Smooth muscle cell (in vitro differentiated cells): ENCODE results near the gene PQBP1. TPM values are rescaled to one million over a fixed set of nuclear protein-coding genes. Genes with fewer than 3 reads are reported as not detected.

Experiments
- DNase-seq: peaks from one replicate; lab custom pipeline; 2025; ENCODE audit not compliant: unreplicated experiment; lab: John Stamatoyannopoulos, UW
- H2AFZ ChIP-seq: fragments of 200-600 bp; sonication (generic); 2 replicates; pipeline ENCODE4 v1.6.0; 2016; ENCODE audit warnings: antibody characterized with exemption, low read depth, mild to moderate bottlenecking
- H3F3A ChIP-seq: fragments of 200-600 bp; sonication (generic); 2 replicates; pipeline ENCODE4 v1.6.0; 2017; ENCODE audit warnings: antibody characterized with exemption, low read depth
- H3K27ac ChIP-seq: fragments of 200-600 bp; sonication (generic); 2 replicates; pipeline ENCODE4 v1.5.1; 2016; ENCODE audit warnings: low read depth, mild to moderate bottlenecking
- H3K27me3 ChIP-seq: fragments of 200-600 bp; sonication (generic); 2 replicates; pipeline ENCODE4 v1.6.1; 2016; ENCODE audit warnings: low read depth, mild to moderate bottlenecking
- H3K36me3 ChIP-seq: fragments of 200-600 bp; sonication (generic); 2 replicates; pipeline ENCODE4 v1.5.1; 2016; ENCODE audit warnings: low read depth
- H3K4me1 ChIP-seq: fragments of 200-600 bp; sonication (generic); 2 replicates; pipeline ENCODE4 v1.5.1; 2016; ENCODE audit warnings: low read depth
- H3K4me2 ChIP-seq: fragments of 200-600 bp; sonication (generic); 2 replicates; pipeline ENCODE4 v1.6.0; 2016; ENCODE audit warnings: mild to moderate bottlenecking
- H3K4me3 ChIP-seq: fragments of 200-600 bp; sonication (generic); 2 replicates; pipeline ENCODE4 v1.5.1; 2016; ENCODE audit warnings: mild to moderate bottlenecking
- H3K79me2 ChIP-seq: fragments of 200-600 bp; sonication (generic); 2 replicates; pipeline ENCODE4 v1.6.0; 2016; ENCODE audit warnings: low read depth, mild to moderate bottlenecking
- H3K9ac ChIP-seq: fragments of 200-600 bp; sonication (generic); 2 replicates; pipeline ENCODE4 v1.6.0; 2016; ENCODE audit warnings: low read depth
- H3K9me3 ChIP-seq: fragments of 200-600 bp; sonication (generic); replicated peaks from 2 replicates; pipeline ENCODE4 v1.5.1; 2016; ENCODE audit warnings: low read depth
- H4K20me1 ChIP-seq: fragments of 200-600 bp; sonication (generic); 2 replicates; pipeline ENCODE4 v1.6.0; 2016; ENCODE audit warnings: low read depth
- WGBS: methylation state at CpG from one replicate; pipeline ENCODE4 v1.1.7; 2016; ENCODE audit warnings: low lambda C conversion rate; 5-methylcytosine and 5-hydroxymethylcytosine counted together
- polyA plus RNA-seq: library from polyadenylated mRNA; unstranded; fragments of >200 nt; fragmentation: Nextera tagmentation; extraction: Ambion mirVana; gene quantifications from 2 replicates; pipeline ENCODE4 v1.2.1, GENCODE V29; 2016
- total RNA-seq: library from RNA; depleted of rRNA; stranded (reverse); fragments of >200 nt; gene quantifications from 2 replicates; pipeline ENCODE4 v1.2.3, GENCODE V29; 2014
- TF ChIP-seq, protein P1 (sequence below): fragments of 200-600 bp; sonication (generic); IDR thresholded peaks from 2 replicates; pipeline ENCODE4 v1.5.1; 2017; ENCODE audit warnings: borderline replicate concordance, mild to moderate bottlenecking, antibody characterized with exemption; ENCODE audit not compliant: insufficient read depth, poor library complexity, severe bottlenecking

Gene PQBP1
- total and polyA plus RNA-seq, 2 experiments from 2014 or later = 20.6 to 46.7 TPM

DNA sequence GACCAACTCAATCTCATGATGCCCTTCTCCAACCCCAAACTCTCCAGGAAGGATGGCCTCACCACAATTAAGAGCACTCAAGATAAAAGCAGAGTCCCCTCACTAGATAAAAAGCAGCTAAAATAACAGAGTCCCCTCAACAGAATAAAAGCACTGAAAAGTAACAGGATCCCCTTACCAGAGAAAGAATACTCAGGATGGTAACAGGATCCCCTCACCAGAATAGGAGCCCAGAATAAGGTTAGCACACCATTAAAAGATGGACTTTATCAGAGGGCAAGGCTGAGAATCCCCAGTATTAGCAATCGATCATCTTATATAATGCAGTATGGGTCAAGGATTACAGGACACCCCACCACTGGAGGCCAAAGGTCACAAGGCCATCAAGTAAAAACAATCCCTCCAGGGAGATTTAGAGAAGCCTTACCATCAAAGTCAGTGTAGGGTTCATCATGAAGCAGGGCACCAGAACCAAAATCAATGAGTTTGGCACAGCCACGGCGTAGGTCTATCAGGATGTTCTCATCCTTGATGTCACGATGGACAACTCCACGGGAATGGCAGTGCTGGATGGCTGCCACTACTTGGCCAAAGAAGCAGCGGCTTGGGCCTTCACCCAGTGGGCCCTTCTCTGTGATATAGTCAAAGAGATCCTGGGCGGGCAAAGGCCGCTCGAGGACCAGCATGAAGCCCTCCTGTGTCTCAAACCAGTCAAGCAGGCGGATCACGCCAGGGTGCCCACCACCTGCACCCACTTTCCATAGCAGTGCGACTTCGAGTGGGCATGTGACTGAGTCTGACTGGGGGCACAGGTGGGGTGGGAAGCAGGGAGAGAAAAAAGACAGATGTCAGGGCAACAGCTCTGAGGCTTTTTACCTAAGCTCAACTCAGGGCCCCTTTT lies 17.1 kb downstream of the PQBP1 start:
- Histone ChIP-seq H3K27ac (no peak overlapping the region), H3F3A (no peaks in the 10 kb centered on the region), H3K36me3 (no peaks in the 10 kb centered on the region), H3K27me3 (no peaks in the 10 kb centered on the region), H3K9ac (no peak overlapping the region), H3K9me3 (no peaks in the 10 kb centered on the region), H2AFZ (no peak overlapping the region), H3K4me1 (peaks cover 7% of the 10 kb centered on the region), H4K20me1 (no peaks in the 10 kb centered on the region), H3K4me2 (no peak overlapping the region), H3K79me2 (peaks cover 16% of the 10 kb centered on the region), H3K4me3 (no peak overlapping the region)
- TF ChIP-seq, protein P1, sequence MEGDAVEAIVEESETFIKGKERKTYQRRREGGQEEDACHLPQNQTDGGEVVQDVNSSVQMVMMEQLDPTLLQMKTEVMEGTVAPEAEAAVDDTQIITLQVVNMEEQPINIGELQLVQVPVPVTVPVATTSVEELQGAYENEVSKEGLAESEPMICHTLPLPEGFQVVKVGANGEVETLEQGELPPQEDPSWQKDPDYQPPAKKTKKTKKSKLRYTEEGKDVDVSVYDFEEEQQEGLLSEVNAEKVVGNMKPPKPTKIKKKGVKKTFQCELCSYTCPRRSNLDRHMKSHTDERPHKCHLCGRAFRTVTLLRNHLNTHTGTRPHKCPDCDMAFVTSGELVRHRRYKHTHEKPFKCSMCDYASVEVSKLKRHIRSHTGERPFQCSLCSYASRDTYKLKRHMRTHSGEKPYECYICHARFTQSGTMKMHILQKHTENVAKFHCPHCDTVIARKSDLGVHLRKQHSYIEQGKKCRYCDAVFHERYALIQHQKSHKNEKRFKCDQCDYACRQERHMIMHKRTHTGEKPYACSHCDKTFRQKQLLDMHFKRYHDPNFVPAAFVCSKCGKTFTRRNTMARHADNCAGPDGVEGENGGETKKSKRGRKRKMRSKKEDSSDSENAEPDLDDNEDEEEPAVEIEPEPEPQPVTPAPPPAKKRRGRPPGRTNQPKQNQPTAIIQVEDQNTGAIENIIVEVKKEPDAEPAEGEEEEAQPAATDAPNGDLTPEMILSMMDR = no peak
- 89% methylated on average over 13 of the region's 13 CpGs for WGBS
- DNase-seq = no peak

- peak overlapping the region; percentile 59 for H3K4me3 ChIP-seq
- DNase-seq = peak; percentile 73
- TF ChIP-seq, protein P1 = peak; percentile 83
- H3K79me2 ChIP-seq = no peaks in the 10 kb centered on the region
- no peak overlapping the region for H3K9ac ChIP-seq
- no peaks in the 10 kb centered on the region for H3K9me3 ChIP-seq
- no peaks in the 10 kb centered on the region for H3K36me3 ChIP-seq
- no peak overlapping the region for H2AFZ ChIP-seq
- peaks cover 3% of the 10 kb centered on the region for H3K4me1 ChIP-seq
- no peaks in the 10 kb centered on the region for H4K20me1 ChIP-seq
- peak overlapping the region; percentile 90 for H3K4me2 ChIP-seq
- 30% methylated on average over 26 of the region's 27 CpGs for WGBS
- no peaks in the 10 kb centered on the region for H3F3A ChIP-seq
- H3K27ac ChIP-seq = no peak overlapping the region
- H3K27me3 ChIP-seq = no peaks in the 10 kb centered on the region
Observed at GRCh38 chrX:48917139-48918001, 19.6 kb downstream of the PQBP1 start.

DNA sequence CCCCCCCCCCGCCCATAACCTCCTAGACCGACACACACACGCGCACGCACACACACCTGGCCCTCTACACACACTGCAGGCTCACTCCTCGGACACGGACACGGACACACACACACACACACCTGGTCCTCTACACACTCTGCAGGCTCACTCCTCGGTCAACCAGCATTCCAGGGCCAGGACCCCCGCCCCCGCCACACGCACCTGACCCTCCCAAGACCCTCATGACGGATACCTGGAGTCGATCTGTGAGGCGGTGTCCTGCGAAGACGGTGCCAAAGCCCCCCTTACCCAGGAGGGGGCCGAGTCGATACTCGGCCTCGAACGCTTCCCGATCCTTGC lies 20.5 kb downstream of the PQBP1 start:
- DNase-seq = no peak
- Histone ChIP-seq H3K4me3 (peak overlapping the region; percentile 59), H3K36me3 (no peaks in the 10 kb centered on the region), H2AFZ (no peak overlapping the region), H3K79me2 (no peaks in the 10 kb centered on the region), H3K9ac (peak overlapping the region; percentile 64), H4K20me1 (no peaks in the 10 kb centered on the region), H3K4me2 (peak overlapping the region; percentile 90), H3K9me3 (no peaks in the 10 kb centered on the region), H3K4me1 (peaks cover 3% of the 10 kb centered on the region), H3K27me3 (no peaks in the 10 kb centered on the region), H3F3A (no peaks in the 10 kb centered on the region), H3K27ac (no peak overlapping the region)
- WGBS = 40% methylated on average over 23 of the region's 23 CpGs
- TF ChIP-seq, protein P1 = no peak
